Iris pigment epithelial cell (primary cell): Measurements from ENCODE around the gene TMEM232.
A peak's percentile ranks its signal among the peaks of the same experiment; 100 is the strongest.
"Not testable (repeated sequence)": the region's sequence is repeated elsewhere in the genome, so short reads cannot be mapped to it uniquely, and the experiment has no call there.

Source experiments
- DNase-seq: peaks from one replicate; pipeline ENCODE4 v3.0.0-alpha.2; 2011; ENCODE audit warnings: low read depth

The TMEM232 gene

DNA sequence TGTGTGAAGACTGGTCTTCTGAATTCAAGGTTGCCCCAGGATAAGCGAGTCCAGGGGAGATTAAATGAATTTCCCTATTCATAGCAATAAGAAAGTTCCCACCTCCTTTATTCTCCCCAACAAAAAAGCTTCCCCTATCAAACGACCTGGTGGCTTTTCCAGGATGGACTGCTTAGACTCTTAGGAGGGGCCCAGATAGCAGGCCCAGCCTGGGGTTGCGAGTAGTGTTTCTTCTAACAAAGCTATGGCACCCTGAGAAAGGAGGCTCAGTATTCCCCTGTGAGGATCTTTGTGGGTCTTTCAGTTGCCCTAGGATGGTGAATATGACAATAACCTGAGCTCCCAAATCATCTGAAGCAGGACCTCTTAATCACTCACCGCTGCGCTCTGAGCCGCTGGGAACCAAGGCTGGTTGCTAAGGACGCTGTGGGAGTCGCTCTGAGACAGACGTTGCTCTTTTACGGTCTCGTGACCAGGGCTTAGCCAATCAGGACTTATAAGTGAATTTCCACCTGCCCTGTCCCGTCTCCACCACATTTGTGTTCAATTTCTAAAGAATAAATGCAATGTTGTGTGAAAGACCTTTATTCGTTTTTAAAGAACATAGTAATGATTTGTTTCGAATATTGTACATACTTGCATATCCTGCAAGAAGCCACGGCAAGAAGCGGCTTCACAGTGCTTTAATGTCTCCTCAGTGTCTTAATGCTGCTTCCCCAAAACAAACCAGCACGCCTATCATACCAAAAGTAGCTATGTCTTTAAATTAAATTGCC lies at the start of gene TMEM232:
TSS of gene TMEM232 (minus strand) at position 423 of the 776 bp plus-strand sequence. CDS start 59,319 bp downstream, outside the sequence.
- DNase-seq: peak; percentile 77

DNA sequence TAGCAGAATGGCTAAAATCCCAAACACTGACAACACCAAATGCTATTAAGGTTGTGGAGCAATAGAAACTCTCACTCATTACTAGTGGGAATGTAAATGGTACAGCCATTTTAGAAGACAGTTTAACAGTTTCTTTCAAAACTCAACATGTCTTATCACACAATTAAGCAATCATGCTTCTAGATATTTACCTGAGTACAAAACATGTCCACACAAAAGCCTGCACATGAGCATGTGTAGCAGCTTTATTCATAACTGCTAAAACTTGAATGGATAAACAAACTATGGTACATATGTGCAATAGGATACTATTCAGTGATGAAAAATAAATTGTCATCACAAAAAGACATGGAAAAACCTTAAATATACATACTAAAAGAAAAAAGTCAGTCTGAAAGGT lies 43.8 kb upstream of the TMEM232 start:
- DNase-seq: no peak

DNA sequence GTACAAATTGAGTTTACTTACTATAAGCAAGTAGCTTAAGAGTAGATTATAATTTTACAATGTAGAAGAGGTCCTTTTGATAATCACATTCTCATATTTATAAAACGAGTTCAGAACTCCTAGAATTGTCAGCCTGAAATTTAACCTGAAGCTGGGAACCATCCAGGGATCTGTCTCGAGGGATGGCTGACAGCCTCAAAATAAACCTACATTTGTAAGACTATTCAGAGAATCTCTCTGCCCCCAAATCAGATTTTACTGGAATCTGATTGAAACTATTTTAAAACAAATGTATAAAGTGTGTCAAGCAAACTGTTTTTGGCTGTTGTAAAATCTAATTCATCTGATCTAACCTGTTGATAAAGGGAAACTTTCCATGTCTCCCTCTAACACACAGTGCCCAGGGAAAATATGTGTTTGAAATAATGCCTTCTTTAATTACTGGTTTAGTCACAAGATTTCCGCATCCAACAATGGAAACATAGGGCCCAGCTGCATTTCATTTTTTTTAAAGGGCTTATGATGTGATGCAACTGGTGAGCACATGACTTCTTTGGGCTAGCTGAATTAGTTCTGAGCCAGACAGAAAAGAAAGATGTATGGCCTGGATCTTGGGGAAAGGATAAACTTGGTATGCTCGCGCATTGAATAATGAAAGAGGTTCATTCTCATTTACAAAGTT lies 42.7 kb upstream of the TMEM232 start:
- peak; percentile 87 for DNase-seq

DNA sequence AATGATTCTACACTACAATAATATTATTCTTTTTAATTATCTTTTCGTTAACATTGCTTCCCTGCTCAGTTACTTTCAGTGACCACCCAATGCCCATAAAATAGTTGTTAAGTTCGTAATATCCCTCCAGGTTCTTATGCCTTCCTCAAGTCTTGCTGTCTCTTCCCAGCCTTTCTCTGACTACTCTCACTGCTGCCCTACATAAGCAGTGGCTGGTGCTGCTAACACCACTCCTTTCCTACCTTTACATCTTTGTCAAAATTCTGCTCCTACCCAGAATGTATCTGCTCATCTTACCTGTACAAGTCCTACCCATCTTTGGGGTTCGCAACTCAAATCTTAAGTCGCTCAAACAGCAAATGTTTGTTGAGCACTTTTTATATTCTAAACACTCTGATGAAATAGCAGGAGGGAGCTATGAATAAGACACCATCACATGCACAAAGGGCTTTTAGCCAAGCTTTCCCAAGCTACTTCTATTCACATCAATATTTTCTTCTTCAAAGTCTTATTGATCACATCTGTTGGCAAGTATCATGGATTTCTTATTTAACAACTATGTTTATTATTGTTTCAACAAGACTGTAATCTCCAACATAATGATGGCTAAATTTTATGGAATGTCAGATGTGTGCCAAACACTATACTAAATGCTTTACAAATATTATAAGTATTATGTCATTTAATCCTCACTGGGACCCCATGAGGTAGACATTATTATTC lies 41.8 kb upstream of the TMEM232 start:
- DNase-seq: peak; percentile 66

DNA sequence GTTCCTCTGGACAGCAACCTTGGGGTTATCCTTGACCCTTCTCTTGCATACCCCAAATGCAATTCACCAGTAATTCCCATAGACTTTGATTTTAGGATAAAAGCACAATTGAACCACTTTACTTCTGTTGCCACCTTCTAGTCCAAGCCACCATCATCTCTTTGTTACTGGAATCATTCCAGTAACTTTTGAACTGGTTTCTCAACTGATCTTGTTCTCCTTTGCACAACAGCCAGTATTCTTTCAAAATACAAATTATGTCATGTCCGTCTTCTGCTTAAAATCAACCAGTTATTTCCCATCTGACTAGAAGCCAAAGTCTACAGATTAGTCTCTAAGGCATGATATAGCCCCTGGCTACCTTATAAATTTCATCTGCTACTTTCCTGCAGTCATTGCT lies 33.7 kb upstream of the TMEM232 start:
- no peak for DNase-seq

DNA sequence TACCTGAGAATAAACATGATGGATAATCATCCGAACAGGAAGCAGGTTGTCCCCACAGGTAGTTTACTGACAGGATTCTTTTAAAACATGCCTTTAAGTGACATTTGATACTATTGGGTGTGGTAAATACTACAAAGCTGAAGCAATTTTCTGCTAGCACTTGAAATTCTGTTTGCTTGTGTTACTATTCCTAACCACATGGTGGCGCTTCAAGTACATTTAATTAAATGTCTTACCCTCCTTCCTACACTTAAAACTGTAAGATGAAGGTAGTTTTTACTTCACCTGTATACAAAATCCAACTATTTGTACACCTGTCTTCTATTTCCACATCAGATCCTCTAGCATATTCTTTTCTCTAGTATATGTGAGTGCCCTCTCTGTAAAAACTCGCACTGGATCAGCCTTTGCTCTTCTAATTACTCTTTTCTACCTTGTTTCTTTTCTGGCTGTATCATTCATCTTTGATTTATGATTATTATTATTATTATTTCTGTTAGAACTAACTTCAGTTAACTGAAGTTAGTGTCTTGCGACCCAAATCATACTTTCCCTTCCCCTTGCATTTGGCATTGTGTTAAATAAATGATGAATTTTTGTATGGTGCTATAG lies 30.8 kb upstream of the TMEM232 start:
- peak; percentile 56 for DNase-seq

DNA sequence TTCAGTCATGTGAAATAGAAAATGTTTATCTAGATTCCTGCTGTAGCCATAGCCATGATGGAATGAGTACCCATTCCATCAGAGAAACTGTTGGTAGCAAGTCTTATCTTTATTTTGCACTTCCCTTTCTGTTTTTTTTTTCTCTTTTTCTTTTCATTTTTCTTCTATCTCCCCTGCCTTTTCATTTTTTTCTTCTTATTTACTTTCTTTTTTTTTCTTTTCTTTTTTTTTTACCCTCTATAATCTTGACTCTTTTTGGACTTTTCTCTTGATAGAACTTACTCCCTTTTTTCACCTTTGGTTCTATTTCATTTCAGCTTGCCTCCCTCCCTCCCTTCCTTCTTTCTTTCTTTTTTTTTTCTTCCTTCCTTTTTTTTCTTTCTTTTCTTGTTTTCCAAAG lies 27.7 kb upstream of the TMEM232 start:
- DNase-seq: no peak

DNA sequence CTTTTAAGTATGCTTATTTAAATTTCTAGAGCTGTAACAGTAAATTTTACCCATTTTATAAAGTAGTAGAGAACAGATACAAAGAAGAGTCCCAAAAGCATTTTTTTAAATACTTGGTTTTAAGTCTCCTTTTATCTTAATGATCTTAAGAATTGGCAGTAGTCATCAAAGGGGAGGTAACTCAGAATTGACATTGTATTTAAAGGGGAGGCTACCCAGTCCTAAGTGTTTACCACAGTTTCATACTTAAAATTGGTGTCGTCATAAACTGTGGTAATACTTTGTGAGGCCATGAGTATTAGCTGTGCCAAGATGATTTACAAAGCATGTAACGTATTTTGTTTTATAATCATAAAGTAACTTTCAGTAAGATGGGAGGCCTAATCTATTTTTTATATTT lies 27.1 kb upstream of the TMEM232 start:
- DNase-seq: no peak

DNA sequence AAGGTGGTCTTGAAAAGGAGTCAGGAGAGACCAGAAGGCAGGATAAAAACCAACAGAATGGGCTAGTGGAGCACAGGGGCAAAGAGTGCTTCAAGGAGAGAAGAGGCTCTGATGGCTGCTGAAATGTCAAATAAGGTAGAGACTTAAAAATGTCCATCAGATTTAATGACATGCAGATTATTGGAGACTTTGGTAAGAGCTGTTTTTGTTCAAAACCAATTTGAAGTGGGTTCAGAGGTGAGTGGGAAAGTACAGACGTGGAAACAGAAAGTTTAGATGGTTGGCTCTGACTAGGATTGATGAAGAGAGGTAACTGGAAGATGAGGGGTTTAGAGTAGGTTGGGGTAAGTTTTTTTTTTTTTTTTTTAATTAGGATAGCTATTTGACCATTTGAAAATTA lies 26.5 kb upstream of the TMEM232 start:
- DNase-seq: no peak

DNA sequence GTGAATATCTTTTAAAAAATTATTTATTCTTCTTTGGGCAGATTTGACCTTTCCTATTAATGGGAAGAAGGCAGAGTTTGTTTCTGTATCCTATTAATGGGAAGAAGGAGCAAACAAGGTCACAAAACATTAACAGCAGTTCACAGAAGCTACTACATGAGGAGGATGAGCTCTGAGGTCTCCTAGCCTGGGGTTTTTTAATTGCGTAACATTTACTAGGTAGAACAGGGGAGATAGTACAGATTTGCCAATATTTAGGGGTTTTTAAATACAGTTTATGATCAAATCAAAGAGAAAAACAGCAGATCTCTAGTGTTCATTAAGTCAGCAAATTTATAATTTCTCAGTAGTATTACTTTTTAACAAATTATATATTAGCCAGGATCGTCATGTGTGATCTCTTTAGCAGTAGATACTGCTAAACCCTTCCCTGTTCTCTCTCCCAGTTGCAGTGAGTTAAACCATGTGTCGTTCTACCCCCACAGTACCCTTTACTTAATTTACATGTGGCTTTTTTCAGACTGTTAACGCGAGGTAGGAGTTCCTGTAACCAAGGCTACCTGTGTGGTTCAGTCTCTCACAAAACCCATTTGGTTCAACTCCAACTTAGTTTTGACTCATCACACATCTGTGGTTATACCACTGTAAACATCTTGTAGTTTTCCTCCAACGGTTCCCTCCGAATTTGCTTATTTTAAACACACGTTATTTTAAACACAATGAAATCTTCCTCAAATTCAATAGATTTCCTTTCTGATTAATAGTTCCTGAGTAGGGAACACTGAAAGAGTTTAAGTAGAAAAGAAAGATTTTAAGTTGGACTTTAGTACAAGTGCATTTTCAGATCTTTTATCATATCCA lies 25.7 kb upstream of the TMEM232 start:
- peak; percentile 79 for DNase-seq

DNA sequence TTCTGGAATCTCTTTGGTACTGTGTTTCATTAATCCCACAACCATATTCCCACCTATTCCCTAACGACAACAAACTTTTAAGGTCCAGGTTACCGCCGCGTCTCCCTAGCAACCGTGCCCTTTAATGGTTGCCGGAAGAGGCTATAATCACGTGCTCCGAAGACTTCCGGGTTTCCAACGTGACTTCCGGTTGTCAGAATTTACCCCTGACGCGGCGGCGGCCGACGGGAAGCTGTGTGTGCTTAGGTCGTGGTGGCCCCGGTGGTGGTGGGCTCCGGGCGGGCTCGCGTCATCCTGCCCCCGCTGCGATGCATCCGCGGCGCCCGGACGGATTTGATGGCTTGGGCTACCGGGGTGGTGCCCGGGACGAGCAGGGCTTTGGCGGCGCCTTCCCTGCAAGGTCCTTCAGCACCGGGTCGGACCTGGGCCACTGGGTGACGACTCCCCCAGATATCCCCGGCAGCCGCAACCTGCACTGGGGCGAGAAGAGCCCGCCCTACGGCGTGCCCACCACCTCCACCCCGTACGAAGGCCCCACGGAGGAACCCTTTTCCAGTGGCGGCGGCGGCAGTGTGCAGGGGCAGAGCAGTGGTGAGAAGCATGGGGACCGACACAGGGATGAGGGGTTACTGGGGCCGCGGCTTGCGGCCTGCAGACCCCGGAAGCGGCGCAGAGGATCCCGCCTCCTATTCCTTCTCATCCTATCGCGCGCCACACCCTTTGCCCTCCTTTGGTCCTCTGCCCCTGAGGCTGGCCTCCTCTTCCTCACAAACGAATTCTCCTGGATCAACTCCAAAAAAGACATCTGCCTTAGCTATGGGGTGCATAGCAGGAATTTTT lies 12.6 kb upstream of the TMEM232 start, which contains the start of gene SLC25A46:
TSS of gene SLC25A46 (plus strand) at position 196 of the 840 bp plus-strand sequence. CDS start at position 309, 113 bp downstream.
- DNase-seq: peak; percentile 89

DNA sequence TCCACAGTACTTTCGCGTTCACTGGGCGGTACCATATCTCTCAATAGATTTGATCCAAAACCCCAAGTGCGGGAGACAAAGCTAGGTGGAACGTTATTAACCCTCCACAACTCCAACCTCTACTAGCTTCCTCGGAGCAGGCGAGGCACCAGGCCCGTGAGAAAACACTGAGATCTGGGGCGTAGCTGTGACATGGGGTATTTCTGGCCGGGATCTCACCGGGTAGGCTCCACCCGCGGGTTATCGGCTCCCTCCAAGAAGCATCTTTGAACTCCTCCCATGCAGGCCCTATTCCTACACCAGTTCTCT lies 12.0 kb upstream of the TMEM232 start:
- no peak for DNase-seq

DNA sequence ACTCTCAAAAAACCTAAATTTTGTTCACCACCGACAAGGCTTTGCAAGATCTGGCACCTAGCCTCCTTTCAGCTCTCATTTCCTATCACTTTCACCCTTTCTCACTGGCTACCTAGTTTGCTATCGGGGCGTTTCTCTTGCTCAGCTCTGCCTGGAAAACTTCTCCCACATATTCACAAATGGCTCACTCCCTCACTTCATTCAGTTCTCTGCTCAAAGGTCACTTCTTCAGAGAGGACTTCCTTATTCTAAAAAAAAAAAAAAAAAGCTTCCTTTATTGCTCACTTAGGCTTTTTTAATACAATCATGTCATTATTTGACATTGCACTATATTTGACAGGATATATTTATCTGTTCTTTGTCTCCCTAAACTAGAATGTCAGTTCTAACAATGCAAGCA lies 10.3 kb upstream of the TMEM232 start:
- DNase-seq: no peak

DNA sequence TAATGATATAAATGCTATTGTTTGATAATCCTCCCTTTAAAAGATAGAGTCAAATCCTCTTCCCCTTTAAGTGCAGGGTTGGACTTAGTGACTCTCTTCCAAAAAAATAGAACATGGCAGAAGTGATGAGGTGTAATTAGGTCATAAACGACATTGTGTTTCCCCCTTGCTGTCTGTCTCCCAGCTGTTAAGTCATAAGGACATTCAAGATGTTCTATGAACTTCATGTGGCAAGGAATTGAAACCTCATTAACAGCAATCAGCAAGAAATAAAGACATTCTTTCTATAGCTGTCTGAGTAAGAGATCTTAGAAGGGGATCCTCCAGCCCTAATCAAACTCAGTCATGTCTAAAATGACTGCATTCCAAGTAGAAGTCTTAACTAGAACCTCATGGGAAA lies 9.1 kb upstream of the TMEM232 start:
- no peak for DNase-seq

DNA sequence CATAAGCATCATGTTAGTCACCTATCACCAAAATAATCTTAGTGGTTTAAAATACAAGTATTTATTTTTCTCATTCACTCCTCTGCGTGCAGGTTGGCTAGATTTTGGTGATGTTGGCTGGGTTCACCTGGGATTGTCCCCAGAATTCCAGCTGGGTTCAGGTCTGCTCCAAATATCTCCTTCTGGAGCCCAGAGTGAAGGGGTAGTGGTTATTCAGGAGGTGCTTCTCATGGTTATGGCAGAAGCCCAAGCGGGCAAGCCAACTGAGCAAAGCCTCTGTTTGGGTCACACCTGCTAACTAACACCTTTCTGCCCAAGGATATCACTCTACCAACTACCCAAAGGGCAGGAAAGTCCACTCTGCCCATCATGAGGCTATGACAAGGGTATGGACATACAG lies 7.6 kb upstream of the TMEM232 start:
- no peak for DNase-seq

DNA sequence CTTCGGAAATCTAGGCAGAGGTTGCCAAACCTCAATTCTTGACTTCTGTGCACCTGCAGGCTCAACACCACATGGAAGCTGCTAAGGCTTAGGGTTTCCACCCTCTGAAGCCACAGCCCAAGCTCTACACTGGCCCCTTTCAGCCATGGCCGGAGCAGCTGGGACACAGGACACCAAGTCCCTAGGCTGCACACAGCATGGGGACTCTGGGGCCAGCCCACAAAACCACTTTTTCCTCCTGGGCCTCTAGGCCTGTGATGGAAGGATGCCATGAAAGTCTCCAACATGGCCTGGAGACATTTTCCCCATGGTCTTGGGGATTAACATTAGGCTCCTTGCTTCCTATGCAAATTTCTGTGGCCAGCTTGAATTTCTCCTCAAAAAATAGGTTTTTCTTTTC lies 5.0 kb upstream of the TMEM232 start:
- DNase-seq: not testable (repeated sequence)

DNA sequence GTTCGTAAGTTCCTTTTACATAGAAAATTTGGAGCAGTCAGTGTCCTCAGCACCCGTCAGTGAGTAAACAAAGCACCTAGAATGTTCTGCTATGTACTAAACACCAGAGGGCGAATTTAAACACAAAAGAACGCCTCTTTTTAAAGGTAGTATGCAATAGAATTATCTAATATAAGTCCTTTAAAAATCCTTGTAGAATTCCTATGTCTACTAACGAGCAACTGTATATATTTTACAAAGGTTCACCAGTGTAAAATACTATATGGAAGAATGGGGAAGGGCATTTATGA lies 499 bp upstream of the TMEM232 start:
- DNase-seq: no peak

DNA sequence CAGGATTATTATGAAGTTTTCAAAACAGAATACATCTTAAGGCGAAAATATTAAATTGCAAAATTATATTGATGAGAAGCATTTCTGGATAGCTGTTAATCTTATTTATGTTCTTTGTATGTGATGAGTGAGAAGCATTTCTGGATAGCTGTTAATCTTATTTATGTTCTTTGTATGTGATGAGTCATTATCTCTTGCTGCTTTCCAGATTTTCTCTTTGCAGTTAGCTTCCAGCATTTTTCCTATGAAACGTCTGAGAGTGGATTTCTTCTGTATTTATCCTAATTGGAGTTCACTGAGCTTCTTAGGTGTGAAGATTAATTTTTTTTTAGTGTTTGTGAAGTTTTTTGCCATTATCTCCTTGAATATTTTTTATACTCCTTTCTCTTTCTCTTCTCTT lies 8.2 kb downstream of the TMEM232 start:
- DNase-seq: no peak

DNA sequence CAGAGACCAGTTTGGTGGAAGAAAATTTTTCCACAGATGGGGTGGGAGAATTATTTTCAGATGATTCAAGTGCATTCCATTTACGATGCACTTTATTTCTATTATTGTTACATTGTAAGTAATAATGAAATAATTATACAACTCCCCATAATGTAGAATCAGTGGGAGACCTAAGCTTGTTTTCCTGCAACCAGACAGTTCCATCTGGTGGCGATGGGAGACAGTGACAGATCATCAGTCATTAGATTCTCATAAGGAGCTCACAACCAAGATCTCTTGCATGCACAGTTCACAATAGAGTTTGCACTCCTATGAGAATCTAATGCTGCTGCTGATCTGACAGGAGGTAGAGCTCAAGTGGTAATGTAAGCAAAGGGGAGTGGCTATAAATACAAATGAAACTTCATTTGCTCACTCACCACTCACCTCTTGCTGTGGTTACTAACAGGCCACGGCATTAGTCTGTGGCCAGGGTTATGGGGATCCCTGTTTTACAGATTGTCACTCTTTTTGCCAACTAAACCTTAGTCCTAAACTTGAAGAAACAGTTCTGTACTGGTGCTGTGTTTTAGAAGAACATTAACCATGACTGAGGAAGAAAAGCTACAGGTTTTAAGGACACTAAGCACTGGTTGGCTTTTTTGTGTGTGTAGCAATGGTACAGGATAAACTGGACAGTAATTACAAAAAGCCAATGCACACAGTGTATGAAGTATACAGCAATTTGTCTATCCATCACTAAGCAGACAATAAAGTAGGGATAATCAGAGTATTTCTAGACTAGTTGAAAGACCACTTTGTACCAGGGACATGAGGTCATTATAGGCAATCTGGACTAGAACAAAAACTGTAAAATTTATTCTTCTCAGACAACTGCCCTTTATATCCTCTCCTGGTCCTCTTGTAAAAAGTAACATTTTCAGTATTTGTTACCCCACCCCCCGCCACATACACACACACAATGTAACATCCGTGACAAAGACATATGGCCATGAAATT lies 9.9 kb downstream of the TMEM232 start:
- DNase-seq: no peak
